ENCODE results near the gene COL17A1.

- TF ChIP-seq, protein P1, sequence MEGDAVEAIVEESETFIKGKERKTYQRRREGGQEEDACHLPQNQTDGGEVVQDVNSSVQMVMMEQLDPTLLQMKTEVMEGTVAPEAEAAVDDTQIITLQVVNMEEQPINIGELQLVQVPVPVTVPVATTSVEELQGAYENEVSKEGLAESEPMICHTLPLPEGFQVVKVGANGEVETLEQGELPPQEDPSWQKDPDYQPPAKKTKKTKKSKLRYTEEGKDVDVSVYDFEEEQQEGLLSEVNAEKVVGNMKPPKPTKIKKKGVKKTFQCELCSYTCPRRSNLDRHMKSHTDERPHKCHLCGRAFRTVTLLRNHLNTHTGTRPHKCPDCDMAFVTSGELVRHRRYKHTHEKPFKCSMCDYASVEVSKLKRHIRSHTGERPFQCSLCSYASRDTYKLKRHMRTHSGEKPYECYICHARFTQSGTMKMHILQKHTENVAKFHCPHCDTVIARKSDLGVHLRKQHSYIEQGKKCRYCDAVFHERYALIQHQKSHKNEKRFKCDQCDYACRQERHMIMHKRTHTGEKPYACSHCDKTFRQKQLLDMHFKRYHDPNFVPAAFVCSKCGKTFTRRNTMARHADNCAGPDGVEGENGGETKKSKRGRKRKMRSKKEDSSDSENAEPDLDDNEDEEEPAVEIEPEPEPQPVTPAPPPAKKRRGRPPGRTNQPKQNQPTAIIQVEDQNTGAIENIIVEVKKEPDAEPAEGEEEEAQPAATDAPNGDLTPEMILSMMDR (conservative IDR thresholded peaks at IDR 0.05 in 1 of 2, IDR thresholded peaks at IDR 0.05 in 1 of 2; ENCODE audit: low read depth in 1 of 2, low read length in 2 of 2) = no peak
- TF ChIP-seq EZH2 (IDR thresholded peaks at IDR 0.05; ENCODE audit: low read length, missing control alignments) = no peak
These were observed 44.6 kb downstream of the COL17A1 start for GRCh38 chr10:104040862-104041789.

Data from fibroblast of lung (primary cell).